Measurements from ENCODE around the gene QDPR.

Gene QDPR

GRCh38 chr4:17531538-17532285, 19.8 kb upstream of the QDPR start:
- H4K20me1 ChIP-seq, result no peaks in the 10 kb centered on the region
- no peak overlapping the region for H3K4me3 ChIP-seq
- 0 out of 2 replicates have a peak, but pooled peaks cover 4% of the 10 kb centered on the region for H3K9me3 ChIP-seq
- no peak overlapping the region for H3K4me2 ChIP-seq
- H3K27me3 ChIP-seq, result no peaks in the 10 kb centered on the region
- no peak for TF ChIP-seq Cebpa-rat (IDR thresholded peaks at IDR 0.05)
- H3K9ac ChIP-seq, result no peak overlapping the region
- H3K27ac ChIP-seq, result no peak overlapping the region
- no peaks in the 10 kb centered on the region for H3K36me3 ChIP-seq
- H3K4me1 ChIP-seq, result no peaks in the 10 kb centered on the region

- Histone ChIP-seq H3K9ac (no peak overlapping the region), H4K20me1 (no peaks in the 10 kb centered on the region), H3K9me3 (no peaks in the 10 kb centered on the region), H3K4me2 (no peak overlapping the region), H3K27me3 (no peaks in the 10 kb centered on the region), H3K36me3 (no peaks in the 10 kb centered on the region), H3K4me3 (no peak overlapping the region), H3K4me1 (no peaks in the 10 kb centered on the region), H3K27ac (no peak overlapping the region)
- no peak for TF ChIP-seq Cebpa-rat (IDR thresholded peaks at IDR 0.05)
Observed at GRCh38 chr4:17528551-17529165, 16.8 kb upstream of the QDPR start.

GRCh38 chr4:17526695-17527477, 15.0 kb upstream of the QDPR start:
- TF ChIP-seq Cebpa-rat (IDR thresholded peaks at IDR 0.05), result no peak
- H3K4me2 ChIP-seq, result no peak overlapping the region

GRCh38 chr4:17523662-17524061, 11.8 kb upstream of the QDPR start:
- H3K4me3 ChIP-seq, result no peak overlapping the region
- H3K27me3 ChIP-seq, result no peaks in the 10 kb centered on the region
- H4K20me1 ChIP-seq, result no peaks in the 10 kb centered on the region
- no peak overlapping the region for H3K27ac ChIP-seq
- no peak overlapping the region for H3K4me2 ChIP-seq
- no peaks in the 10 kb centered on the region for H3K36me3 ChIP-seq
- no peak for TF ChIP-seq Cebpa-rat (IDR thresholded peaks at IDR 0.05)
- H3K9me3 ChIP-seq, result no peaks in the 10 kb centered on the region
- no peak overlapping the region for H3K9ac ChIP-seq
- H3K4me1 ChIP-seq, result no peaks in the 10 kb centered on the region

More at GRCh38 chr4:17526695-17527477, 15.0 kb upstream of the QDPR start:
- Histone ChIP-seq H3K27ac (no peak overlapping the region), H3K9ac (no peak overlapping the region), H3K4me1 (no peaks in the 10 kb centered on the region), H3K36me3 (no peaks in the 10 kb centered on the region), H3K27me3 (no peaks in the 10 kb centered on the region), H4K20me1 (no peaks in the 10 kb centered on the region), H3K4me3 (no peak overlapping the region), H3K9me3 (no peaks in the 10 kb centered on the region)

- no peak overlapping the region for H3K27ac ChIP-seq
- no peak overlapping the region for H3K4me3 ChIP-seq
- no peaks in the 10 kb centered on the region for H3K36me3 ChIP-seq
- no peaks in the 10 kb centered on the region for H3K27me3 ChIP-seq
- TF ChIP-seq Cebpa-rat (IDR thresholded peaks at IDR 0.05), result no peak
- no peaks in the 10 kb centered on the region for H4K20me1 ChIP-seq
- H3K9me3 ChIP-seq, result no peaks in the 10 kb centered on the region
- no peak overlapping the region for H3K4me2 ChIP-seq
- no peak overlapping the region for H3K9ac ChIP-seq
- H3K4me1 ChIP-seq, result no peaks in the 10 kb centered on the region
Observed at GRCh38 chr4:17521595-17521994, 9.7 kb upstream of the QDPR start.

GRCh38 chr4:17517664-17518063, 5.8 kb upstream of the QDPR start:
- Histone ChIP-seq H3K4me1 (peaks cover 8% of the 10 kb centered on the region), H3K4me2 (no peak overlapping the region), H3K27me3 (no peaks in the 10 kb centered on the region), H3K9ac (no peak overlapping the region), H3K4me3 (no peak overlapping the region), H4K20me1 (no peaks in the 10 kb centered on the region), H3K27ac (no peak overlapping the region), H3K9me3 (no peaks in the 10 kb centered on the region), H3K36me3 (no peaks in the 10 kb centered on the region)
- no peak for TF ChIP-seq Cebpa-rat (IDR thresholded peaks at IDR 0.05)

GRCh38 chr4:17516980-17517379, 5.1 kb upstream of the QDPR start:
- H3K27ac ChIP-seq, result no peak overlapping the region
- H3K4me3 ChIP-seq, result no peak overlapping the region
- no peaks in the 10 kb centered on the region for H3K9me3 ChIP-seq
- H4K20me1 ChIP-seq, result no peaks in the 10 kb centered on the region
- no peaks in the 10 kb centered on the region for H3K27me3 ChIP-seq
- no peak overlapping the region for H3K4me2 ChIP-seq
- H3K4me1 ChIP-seq, result peaks cover 12% of the 10 kb centered on the region
- no peak for TF ChIP-seq Cebpa-rat (IDR thresholded peaks at IDR 0.05)
- H3K9ac ChIP-seq, result no peak overlapping the region
- H3K36me3 ChIP-seq, result no peaks in the 10 kb centered on the region

- Histone ChIP-seq H3K36me3 (no peaks in the 10 kb centered on the region), H4K20me1 (no peaks in the 10 kb centered on the region), H3K9ac (no peak overlapping the region), H3K4me3 (no peak overlapping the region), H3K27me3 (no peaks in the 10 kb centered on the region), H3K4me1 (peaks cover 21% of the 10 kb centered on the region), H3K27ac (no peak overlapping the region), H3K4me2 (no peak overlapping the region), H3K9me3 (no peaks in the 10 kb centered on the region)
- TF ChIP-seq Cebpa-rat (IDR thresholded peaks at IDR 0.05), result no peak
Observed at GRCh38 chr4:17515445-17516407, 3.8 kb upstream of the QDPR start.

GRCh38 chr4:17514865-17515264, 3.0 kb upstream of the QDPR start, which contains the start of gene CLRN2:
Gene CLRN2, plus strand, starts transcription at chr4:17515165. Its CDS starts 102 bp downstream, at chr4:17515267.
- no peak for TF ChIP-seq Cebpa-rat (IDR thresholded peaks at IDR 0.05)
- Histone ChIP-seq H3K36me3 (no peaks in the 10 kb centered on the region), H3K27me3 (no peaks in the 10 kb centered on the region), H3K27ac (no peak within 1 kb of the TSS), H3K9ac (no peak within 1 kb of the TSS), H3K4me2 (no peak within 1 kb of the TSS), H3K9me3 (no peaks in the 10 kb centered on the region), H4K20me1 (no peaks in the 10 kb centered on the region), H3K4me3 (no peak within 1 kb of the TSS), H3K4me1 (peaks cover 26% of the 10 kb centered on the region)
